H9 (cell line): ENCODE data around the gene LRRC73. TPM values are rescaled to one million over a fixed set of nuclear protein-coding genes. Genes with fewer than 3 reads are reported as not detected.

Experiments used
- DNase-seq: peaks from one replicate; pipeline ENCODE4 v3.0.0-alpha.2; 2017
- H2AFZ ChIP-seq: one replicate; pipeline ENCODE4 v1.6.1; 2013; ENCODE audit warnings: mild to moderate bottlenecking, low read length, control low read depth, moderate library complexity
- H2AK5ac ChIP-seq: 2 replicates; pipeline ENCODE4 v1.6.1; 2013; ENCODE audit warnings: low read length, control low read depth, mixed read lengths; ENCODE audit not compliant: insufficient read length
- H2BK120ac ChIP-seq: one replicate; pipeline ENCODE4 v1.6.1; 2013; ENCODE audit warnings: low read depth, mild to moderate bottlenecking, low read length, control low read depth, inconsistent platforms; ENCODE audit not compliant: poor library complexity, severe bottlenecking
- H2BK12ac ChIP-seq: 2 replicates; pipeline ENCODE4 v1.6.1; 2013; ENCODE audit warnings: low read length, control low read depth, mixed read lengths, low read depth; ENCODE audit not compliant: insufficient read length
- H2BK15ac ChIP-seq: 2 replicates; pipeline ENCODE4 v1.6.1; 2013; ENCODE audit warnings: low read depth, low read length, control low read depth
- H2BK20ac ChIP-seq: one replicate; pipeline ENCODE4 v1.6.1; 2013; ENCODE audit warnings: low read depth, mild to moderate bottlenecking, low read length, control low read depth, inconsistent platforms; ENCODE audit not compliant: poor library complexity, severe bottlenecking
- H2BK5ac ChIP-seq: 2 replicates; pipeline ENCODE4 v1.6.1; 2013; ENCODE audit warnings: low read length, control low read depth, mixed read lengths; ENCODE audit not compliant: insufficient read length
- H3K14ac ChIP-seq: 2 replicates; pipeline ENCODE4 v1.6.1; 2013; ENCODE audit warnings: low read length, control low read depth; ENCODE audit not compliant: insufficient read depth
- H3K18ac ChIP-seq: 2 replicates; pipeline ENCODE4 v1.6.1; 2013; ENCODE audit warnings: low read depth, mild to moderate bottlenecking, mixed read lengths, low read length, control low read depth; ENCODE audit not compliant: insufficient read length
- H3K23ac ChIP-seq: 2 replicates; pipeline ENCODE4 v1.6.1; 2013; ENCODE audit warnings: low read length, control low read depth, mixed read lengths, low read depth; ENCODE audit not compliant: insufficient read length
- H3K23me2 ChIP-seq: 2 replicates; pipeline ENCODE4 v1.6.1; 2013; ENCODE audit warnings: low read depth, mild to moderate bottlenecking, mixed read lengths, low read length, control low read depth; ENCODE audit not compliant: insufficient read length, poor library complexity, severe bottlenecking
- H3K27ac ChIP-seq: 2 replicates; pipeline ENCODE4 v1.5.1; 2013; ENCODE audit warnings: low read length, control low read depth, mixed read lengths, low read depth; ENCODE audit not compliant: insufficient read length
- H3K27me3 ChIP-seq: 2 replicates; pipeline ENCODE4 v1.6.1; 2013; ENCODE audit warnings: low read length, control low read depth, inconsistent platforms; ENCODE audit not compliant: insufficient read depth
- H3K4ac ChIP-seq: 2 replicates; pipeline ENCODE4 v1.6.1; 2013; ENCODE audit warnings: low read depth, mild to moderate bottlenecking, control low read depth, inconsistent platforms, low read length, moderate library complexity
- H3K4me1 ChIP-seq: 2 replicates; pipeline ENCODE4 v1.6.1; 2013; ENCODE audit warnings: low read length, control low read depth, inconsistent platforms; ENCODE audit not compliant: insufficient read depth
- H3K4me2 ChIP-seq: 2 replicates; pipeline ENCODE4 v1.6.1; 2013; ENCODE audit warnings: low read length, control low read depth, mixed read lengths; ENCODE audit not compliant: insufficient read length, insufficient read depth
- H3K56ac ChIP-seq: 2 replicates; pipeline ENCODE4 v1.6.1; 2013; ENCODE audit warnings: low read depth, mild to moderate bottlenecking, mixed read lengths, low read length, control low read depth; ENCODE audit not compliant: insufficient read length
- H3K79me1 ChIP-seq: 2 replicates; pipeline ENCODE4 v1.6.1; 2013; ENCODE audit warnings: low read depth, mild to moderate bottlenecking, moderate library complexity, low read length, control low read depth, inconsistent platforms; ENCODE audit not compliant: insufficient read depth, poor library complexity, severe bottlenecking
- H3K79me2 ChIP-seq: 2 replicates; pipeline ENCODE4 v1.6.1; 2013; ENCODE audit warnings: low read length, control low read depth, inconsistent platforms; ENCODE audit not compliant: insufficient read depth
- H3K9ac ChIP-seq: 2 replicates; pipeline ENCODE4 v1.6.1; 2013; ENCODE audit warnings: low read length, control low read depth, mixed read lengths; ENCODE audit not compliant: insufficient read length; ENCODE audit errors: extremely low read depth
- H3K9me3 ChIP-seq: one replicate; pipeline ENCODE4 v1.6.1; 2013; ENCODE audit warnings: low read depth, low read length, inconsistent platforms; ENCODE audit not compliant: control insufficient read depth
- H3T11ph ChIP-seq: one replicate; pipeline ENCODE4 v1.6.1; 2013; ENCODE audit warnings: mild to moderate bottlenecking, low read length, control low read depth, inconsistent platforms
- H4K20me1 ChIP-seq: one replicate; pipeline ENCODE4 v1.6.1; 2013; ENCODE audit not compliant: control insufficient read depth, insufficient read length, insufficient read depth
- H4K5ac ChIP-seq: 2 replicates; pipeline ENCODE4 v1.6.1; 2013; ENCODE audit warnings: low read depth, mild to moderate bottlenecking, mixed read lengths, low read length, control low read depth; ENCODE audit not compliant: insufficient read length
- H4K8ac ChIP-seq: replicated peaks from 2 replicates; pipeline ENCODE4 v1.6.1; 2013; ENCODE audit warnings: low read length, control low read depth, mixed read lengths, low read depth; ENCODE audit not compliant: insufficient read length
- H4K91ac ChIP-seq: 2 replicates; pipeline ENCODE4 v1.6.1; 2013; ENCODE audit warnings: low read depth, mild to moderate bottlenecking, moderate library complexity, mixed read lengths, low read length, control low read depth; ENCODE audit not compliant: insufficient read length
- H3K27ac Mint-ChIP-seq, 3 experiments: 2 replicates in 2 of 3; 3 replicates in 1 of 3; pipeline ENCODE4 v1.8.0; 2020 to 2021; ENCODE audit warnings: mixed read lengths in 3 of 3, mild to moderate bottlenecking in 1 of 3, moderate library complexity in 1 of 3
- H3K27me3 Mint-ChIP-seq: 2 replicates; pipeline ENCODE4 v1.8.0; 2021; ENCODE audit warnings: low read depth, mild to moderate bottlenecking, moderate library complexity, mixed read lengths
- H3K36me3 Mint-ChIP-seq, 3 experiments: 2 replicates in 2 of 3; 3 replicates in 1 of 3; pipeline ENCODE4 v1.8.0; 2020 to 2021; ENCODE audit warnings: low read depth in 3 of 3, mixed read lengths in 3 of 3; ENCODE audit not compliant: insufficient read depth in 1 of 3
- H3K4me1 Mint-ChIP-seq, 2 experiments: 2 replicates each; pipeline ENCODE4 v1.8.0; 2020; ENCODE audit warnings: mixed read lengths in 2 of 2
- H3K4me3 Mint-ChIP-seq, 2 experiments: 2 replicates in 1 of 2; 3 replicates in 1 of 2; pipeline ENCODE4 v1.8.0; 2020 to 2021; ENCODE audit warnings: mild to moderate bottlenecking in 2 of 2, mixed read lengths in 2 of 2, moderate library complexity in 1 of 2
- H3K9me3 Mint-ChIP-seq, 2 experiments: 2 replicates in 1 of 2; 3 replicates in 1 of 2; pipeline ENCODE4 v1.8.0; 2020; ENCODE audit warnings: mild to moderate bottlenecking in 2 of 2, mixed read lengths in 2 of 2, moderate library complexity in 1 of 2
- CTCF ChIP-seq: fragments of 200-600 bp; sonication (generic); conservative IDR thresholded peaks from 3 replicates; pipeline ENCODE4 v1.8.0; 2021; ENCODE audit warnings: antibody characterized with exemption, mild to moderate bottlenecking
- WGBS: extraction: QIAGEN DNeasy Blood & Tissue Kit; methylation state at CpG from one replicate; pipeline ENCODE4 v1.1.7; 2013; ENCODE audit warnings: missing lambda C conversion rate, low lambda C conversion rate, mixed read lengths; ENCODE audit not compliant: insufficient read length; ENCODE audit errors: extremely low coverage; 5-methylcytosine and 5-hydroxymethylcytosine counted together
- total RNA-seq: library from RNA; stranded (reverse); gene quantifications from 2 replicates; pipeline ENCODE4 v1.2.1, GENCODE V29; 2021

LRRC73 gene
- total RNA-seq, 1 experiment from 2014 or later, result 0.55 TPM

DNA sequence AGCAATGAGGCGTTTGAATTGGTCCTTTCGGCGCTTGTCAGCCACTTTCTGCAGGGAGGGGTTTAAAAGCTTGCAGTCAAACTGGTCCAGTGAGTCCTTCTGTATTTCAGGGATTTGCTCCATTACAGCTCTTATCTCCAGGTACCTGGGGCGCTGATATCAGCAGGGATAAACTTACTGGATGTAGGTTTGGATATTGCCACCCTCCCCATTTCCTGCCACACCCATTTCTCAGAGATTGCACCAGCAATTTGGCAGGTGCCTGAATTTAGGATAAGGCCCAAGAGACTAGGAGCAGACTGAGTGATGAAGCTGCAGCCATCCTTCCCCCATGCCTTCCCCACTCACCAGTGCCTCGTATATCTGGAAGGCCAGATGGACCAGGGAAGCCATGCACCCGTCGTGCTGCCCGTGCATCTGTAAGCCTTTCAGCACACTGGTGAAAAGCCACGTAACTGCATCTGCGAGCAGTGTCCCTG is 14.4 kb upstream of the LRRC73 start:
- Mint-ChIP-seq H3K4me3 (no peak overlapping the region), H3K36me3 (peaks cover 3 to 71% (median 50%) of the 10 kb centered on the region in 3 experiments; a peak in 6 of 7 replicates), H3K9me3 (no peaks in the 10 kb centered on the region), H3K27ac (no peak overlapping the region; a peak in 2 of 7 replicates), H3K27me3 (no peaks in the 10 kb centered on the region), H3K4me1 (no peaks in the 10 kb centered on the region)
- Histone ChIP-seq H4K8ac (no peak overlapping the region), H3K27ac (no peak overlapping the region), H3K23ac (no peak overlapping the region), H3K4me2 (no peak overlapping the region), H4K91ac (no peak overlapping the region), H2BK15ac (no peak overlapping the region), H3K4ac (no peak overlapping the region), H3K14ac (no peak overlapping the region), H2BK120ac (no peak overlapping the region), H3T11ph (no peak overlapping the region), H3K4me1 (no peaks in the 10 kb centered on the region), H2BK5ac (no peak overlapping the region), H3K27me3 (no peaks in the 10 kb centered on the region), H2AFZ (no peak overlapping the region), H2AK5ac (no peak overlapping the region), H3K79me2 (no peaks in the 10 kb centered on the region), H3K79me1 (no peaks in the 10 kb centered on the region), H4K5ac (no peak overlapping the region), H3K18ac (no peak overlapping the region), H4K20me1 (no peaks in the 10 kb centered on the region), H3K9ac (no peak overlapping the region), H3K23me2 (no peaks in the 10 kb centered on the region), H2BK12ac (no peak overlapping the region), H2BK20ac (no peak overlapping the region), H3K56ac (no peak overlapping the region), H3K9me3 (no peaks in the 10 kb centered on the region)
- no peak for TF ChIP-seq CTCF
- DNase-seq, result no peak
- WGBS, result no CpG with 5 or more reads among the region's 10 CpGs
